Endodermal cell (in vitro differentiated cells): Measurements from ENCODE around the gene PODNL1. TPM values are rescaled to one million over a fixed set of nuclear protein-coding genes. Genes with fewer than 3 reads are reported as not detected.

Experiments
- DNase-seq: peaks from one replicate; pipeline ENCODE4 v3.0.0-alpha.2; 2017
- H3K27ac ChIP-seq: 2 replicates; pipeline ENCODE4 v1.5.1; 2013; ENCODE audit warnings: mild to moderate bottlenecking, low read depth, low read length, moderate library complexity
- H3K27me3 ChIP-seq: 2 replicates; pipeline ENCODE4 v1.6.1; 2013; ENCODE audit warnings: mild to moderate bottlenecking, low read length, moderate library complexity; ENCODE audit not compliant: insufficient read depth, control insufficient read depth, poor library complexity, severe bottlenecking
- H3K36me3 ChIP-seq: 2 replicates; pipeline ENCODE4 v1.7.0; 2013; ENCODE audit warnings: mild to moderate bottlenecking, low read length, moderate library complexity; ENCODE audit not compliant: control insufficient read depth, insufficient read depth
- H3K4me1 ChIP-seq: one replicate; pipeline ENCODE4 v1.7.0; 2013; ENCODE audit warnings: low read length; ENCODE audit not compliant: control insufficient read depth, insufficient read depth
- H3K4me3 ChIP-seq: 2 replicates; pipeline ENCODE4 v1.5.1; 2013; ENCODE audit warnings: mild to moderate bottlenecking, low read length, moderate library complexity
- H3K9ac ChIP-seq: 2 replicates; pipeline ENCODE4 v1.6.1; 2013; ENCODE audit warnings: mild to moderate bottlenecking, low read length, moderate library complexity; ENCODE audit not compliant: poor library complexity, severe bottlenecking; ENCODE audit errors: extremely low read depth
- H3K9me3 ChIP-seq: 2 replicates; pipeline ENCODE4 v1.6.1; 2013; ENCODE audit warnings: mild to moderate bottlenecking, low read length, moderate library complexity; ENCODE audit not compliant: control insufficient read depth
- H3K27ac Mint-ChIP-seq: 2 replicates; pipeline ENCODE4 v1.8.0; 2020; ENCODE audit warnings: mixed read lengths
- H3K27me3 Mint-ChIP-seq: 2 replicates; pipeline ENCODE4 v1.8.0; 2021; ENCODE audit warnings: mild to moderate bottlenecking, mixed read lengths; ENCODE audit not compliant: insufficient read depth
- H3K36me3 Mint-ChIP-seq: 2 replicates; pipeline ENCODE4 v1.8.0; 2020; ENCODE audit warnings: low read depth, mixed read lengths
- H3K4me1 Mint-ChIP-seq: 2 replicates; pipeline ENCODE4 v1.8.0; 2020; ENCODE audit warnings: mixed read lengths
- H3K4me3 Mint-ChIP-seq: 2 replicates; pipeline ENCODE4 v1.8.0; 2020; ENCODE audit warnings: mild to moderate bottlenecking, moderate library complexity, mixed read lengths
- H3K9me3 Mint-ChIP-seq: 2 replicates; pipeline ENCODE4 v1.8.0; 2020; ENCODE audit warnings: mild to moderate bottlenecking, mixed read lengths
- CTCF ChIP-seq: fragments of 200-600 bp; sonication (generic); conservative IDR thresholded peaks from 2 replicates; pipeline ENCODE4 v1.5.0; 2021; ENCODE audit warnings: antibody characterized with exemption, mild to moderate bottlenecking
- WGBS, 2 experiments: methylation state at CpG; one replicate each; pipeline versions ENCODE4 v1.1.5 to v1.1.7; 2013; ENCODE audit warnings: missing lambda C conversion rate in 2 of 2, mixed read lengths in 1 of 2; ENCODE audit not compliant: insufficient coverage in 1 of 2, insufficient read length in 1 of 2; 5-methylcytosine and 5-hydroxymethylcytosine counted together
- total RNA-seq, 2 donors: library from RNA; stranded (reverse); fragmentation: NEBNext Ultra II Directional in 1 of 2; extraction: Animal tissue kit (Norgen Biotek cat#: 25700) in 1 of 2; gene quantifications; 2 replicates in 1 of 2; 3 replicates in 1 of 2; pipeline ENCODE4 v1.2.1, GENCODE V29; 2021

Gene PODNL1
- total RNA-seq, 2 donors from 2014 or later: 0.29 TPM; not detected in 1

GRCh38 chr19:13899912-13900584, 38.2 kb downstream of the PODNL1 start:
- no peak for DNase-seq
- no peak overlapping the region for H3K9ac ChIP-seq
- H3K9me3 Mint-ChIP-seq: no peaks in the 10 kb centered on the region
- H3K27me3 Mint-ChIP-seq: peaks cover 8% of the 10 kb centered on the region
- H3K36me3 ChIP-seq: no peaks in the 10 kb centered on the region
- WGBS, 2 experiments: 79% methylated on average over 5 of the region's 5 CpGs
- no peak overlapping the region for H3K4me3 ChIP-seq
- no peaks in the 10 kb centered on the region for H3K4me1 ChIP-seq
- no peaks in the 10 kb centered on the region for H3K9me3 ChIP-seq
- no peaks in the 10 kb centered on the region for H3K4me1 Mint-ChIP-seq
- no peaks in the 10 kb centered on the region for H3K36me3 Mint-ChIP-seq
- TF ChIP-seq CTCF: no peak
- no peak overlapping the region for H3K27ac ChIP-seq
- no peaks in the 10 kb centered on the region for H3K27me3 ChIP-seq
- H3K27ac Mint-ChIP-seq: no peak overlapping the region
- no peak overlapping the region for H3K4me3 Mint-ChIP-seq

- H3K36me3 Mint-ChIP-seq: no peaks in the 10 kb centered on the region
- Histone ChIP-seq H3K4me3 (no peak overlapping the region), H3K27ac (no peak overlapping the region), H3K9ac (no peak overlapping the region), H3K36me3 (no peaks in the 10 kb centered on the region), H3K4me1 (no peaks in the 10 kb centered on the region), H3K27me3 (no peaks in the 10 kb centered on the region), H3K9me3 (no peaks in the 10 kb centered on the region)
- DNase-seq: no peak
- no peak overlapping the region for H3K4me3 Mint-ChIP-seq
- no peaks in the 10 kb centered on the region for H3K4me1 Mint-ChIP-seq
- WGBS, 2 experiments: 87% methylated on average over 9 to 10 of the region's 10 CpGs
- no peak for TF ChIP-seq CTCF
- no peak overlapping the region for H3K27ac Mint-ChIP-seq
- H3K27me3 Mint-ChIP-seq: peaks cover 2% of the 10 kb centered on the region
- H3K9me3 Mint-ChIP-seq: no peaks in the 10 kb centered on the region
Measured at GRCh38 chr19:13899393-13899792, 38.8 kb downstream of the PODNL1 start.

GRCh38 chr19:13896227-13896626, 42.0 kb downstream of the PODNL1 start:
- H3K9me3 Mint-ChIP-seq: no peaks in the 10 kb centered on the region
- H3K36me3 ChIP-seq: no peaks in the 10 kb centered on the region
- H3K9me3 ChIP-seq: no peaks in the 10 kb centered on the region
- WGBS, 2 experiments: no CpG with 5 or more reads among the region's 2 CpGs
- DNase-seq: no peak
- H3K36me3 Mint-ChIP-seq: no peaks in the 10 kb centered on the region
- H3K4me1 Mint-ChIP-seq: no peaks in the 10 kb centered on the region
- no peak overlapping the region for H3K9ac ChIP-seq
- H3K4me3 ChIP-seq: no peak overlapping the region
- no peak overlapping the region for H3K27ac Mint-ChIP-seq
- H3K27ac ChIP-seq: no peak overlapping the region
- TF ChIP-seq CTCF: no peak
- H3K4me3 Mint-ChIP-seq: no peak overlapping the region
- H3K27me3 Mint-ChIP-seq: no peaks in the 10 kb centered on the region
- no peaks in the 10 kb centered on the region for H3K27me3 ChIP-seq
- H3K4me1 ChIP-seq: no peaks in the 10 kb centered on the region
